ENCODE results near the gene PRKCA.

Gene PRKCA

DNA sequence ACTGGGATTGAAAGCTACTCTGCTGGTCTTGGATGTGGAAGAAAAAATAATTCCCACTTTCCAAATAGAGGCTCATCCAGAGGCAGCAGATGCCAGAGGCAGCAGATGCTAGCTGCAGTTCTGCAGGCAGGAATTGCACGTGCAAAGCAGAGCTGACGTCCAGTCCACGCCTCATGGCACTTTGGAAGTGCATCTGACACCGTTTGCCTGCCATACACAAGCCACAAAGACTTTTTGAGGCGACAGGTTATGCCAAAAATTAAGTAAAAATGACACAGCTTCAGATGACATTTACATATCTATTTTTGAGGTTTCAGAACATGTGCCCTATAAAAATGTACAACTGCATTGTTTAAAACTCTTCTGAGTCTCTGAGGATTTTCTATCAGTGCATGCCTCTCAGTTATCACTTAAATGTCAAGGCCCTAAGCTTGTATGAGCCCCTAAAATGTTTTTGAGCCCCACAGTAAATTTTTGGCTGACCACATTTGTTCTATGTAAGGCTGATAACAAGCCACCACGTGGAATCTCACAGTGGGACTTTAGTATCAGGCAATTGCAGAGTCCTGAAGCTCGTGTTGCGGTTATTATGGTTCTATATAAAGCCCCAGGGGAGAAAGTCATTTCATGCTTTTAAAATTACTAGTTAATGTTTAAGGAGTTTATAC, 239.2 kb downstream of the PRKCA start:
- Histone ChIP-seq H3K27me3 (ENCODE audit: insufficient read depth, poor library complexity, severe bottlenecking) (no peaks in the 10 kb centered on the region), H3K27ac (replicated peaks) (no peak overlapping the region), H3K4me3 (replicated peaks; ENCODE audit: insufficient read depth, low read length) (no peak overlapping the region)
- DNase-seq (ENCODE audit: low read depth in 1 of 2, low spot score in 1 of 2), result no peak
- no peak for TF ChIP-seq GABPA (IDR thresholded peaks at IDR 0.05; ENCODE audit: low read depth)
- TF ChIP-seq SPI1 (IDR thresholded peaks at IDR 0.05; ENCODE audit: borderline replicate concordance, low read depth), result no peak
- TF ChIP-seq CTCF (IDR thresholded peaks at IDR 0.05; ENCODE audit: insufficient read depth, low read length), result no peak
- no peak for TF ChIP-seq POLR2AphosphoS5 (IDR thresholded peaks at IDR 0.05; ENCODE audit: low read depth)
- TF ChIP-seq REST (IDR thresholded peaks at IDR 0.05; ENCODE audit: insufficient replicate concordance, low read depth), result no peak

GRCh38 chr17:66542129-66542966, 239.9 kb downstream of the PRKCA start:
- TF ChIP-seq POLR2AphosphoS5 (IDR thresholded peaks at IDR 0.05; ENCODE audit: low read depth) (no peak), GABPA (IDR thresholded peaks at IDR 0.05; ENCODE audit: low read depth) (no peak), SPI1 (IDR thresholded peaks at IDR 0.05; ENCODE audit: borderline replicate concordance, low read depth) (no peak), REST (IDR thresholded peaks at IDR 0.05; ENCODE audit: insufficient replicate concordance, low read depth) (no peak), CTCF (IDR thresholded peaks at IDR 0.05; ENCODE audit: insufficient read depth, low read length) (no peak)
- H3K4me3 ChIP-seq (replicated peaks; ENCODE audit: insufficient read depth, low read length), result no peak overlapping the region
- no peak overlapping the region for H3K27ac ChIP-seq (replicated peaks)
- no peak for DNase-seq (ENCODE audit: low read depth in 1 of 2, low spot score in 1 of 2)
- H3K27me3 ChIP-seq (ENCODE audit: insufficient read depth, poor library complexity, severe bottlenecking), result no peaks in the 10 kb centered on the region

- Histone ChIP-seq H3K27me3 (ENCODE audit: insufficient read depth, poor library complexity, severe bottlenecking) (no peaks in the 10 kb centered on the region), H3K4me3 (replicated peaks; ENCODE audit: insufficient read depth, low read length) (no peak overlapping the region), H3K27ac (replicated peaks) (no peak overlapping the region)
- TF ChIP-seq SPI1 (IDR thresholded peaks at IDR 0.05; ENCODE audit: borderline replicate concordance, low read depth), result no peak
- TF ChIP-seq GABPA (IDR thresholded peaks at IDR 0.05; ENCODE audit: low read depth), result no peak
- no peak for TF ChIP-seq POLR2AphosphoS5 (IDR thresholded peaks at IDR 0.05; ENCODE audit: low read depth)
- TF ChIP-seq CTCF (IDR thresholded peaks at IDR 0.05; ENCODE audit: insufficient read depth, low read length), result no peak
- no peak for TF ChIP-seq REST (IDR thresholded peaks at IDR 0.05; ENCODE audit: insufficient replicate concordance, low read depth)
- no peak for DNase-seq (ENCODE audit: low read depth in 1 of 2, low spot score in 1 of 2)
These were observed 240.6 kb downstream of the PRKCA start for GRCh38 chr17:66542967-66543520.

Data from HL-60 (cell line).